GM19238 (cell line): Measurements from ENCODE around the gene KRI1.

Experiments
- DNase-seq: peaks from one replicate; pipeline ENCODE4 v3.0.0; 2011; ENCODE audit warnings: low spot score; ENCODE audit not compliant: insufficient read length

The KRI1 gene

GRCh38 chr19:10565567-10566407 is at the start of gene KRI1:
Gene KRI1, minus strand, starts transcription at chr19:10566010. Its CDS starts 11 bp downstream, at chr19:10565999.
- peak; percentile 94 for DNase-seq

GRCh38 chr19:10612499-10613119 is 46.8 kb upstream of the KRI1 start:
- DNase-seq: no peak

DNA sequence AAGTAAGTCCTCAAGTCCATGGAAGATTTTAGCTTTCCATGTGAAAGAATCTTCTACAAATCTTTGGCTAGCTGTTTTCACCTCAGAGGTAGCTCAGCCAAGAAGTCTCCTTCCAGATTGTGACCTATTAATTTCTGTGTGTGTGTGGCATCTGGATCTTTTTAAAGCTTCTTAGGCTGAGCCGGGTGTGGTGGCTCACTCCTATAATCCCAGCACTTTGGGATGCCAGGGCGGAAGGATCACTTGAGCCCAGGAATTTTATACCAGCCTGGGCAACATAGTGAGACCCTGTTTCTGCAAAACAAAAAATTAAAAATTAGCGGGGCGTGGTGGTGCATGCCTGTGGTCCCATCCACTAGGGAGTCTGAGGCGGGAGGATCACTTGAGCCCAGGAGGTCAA is 46.1 kb upstream of the KRI1 start:
- no peak for DNase-seq

DNA sequence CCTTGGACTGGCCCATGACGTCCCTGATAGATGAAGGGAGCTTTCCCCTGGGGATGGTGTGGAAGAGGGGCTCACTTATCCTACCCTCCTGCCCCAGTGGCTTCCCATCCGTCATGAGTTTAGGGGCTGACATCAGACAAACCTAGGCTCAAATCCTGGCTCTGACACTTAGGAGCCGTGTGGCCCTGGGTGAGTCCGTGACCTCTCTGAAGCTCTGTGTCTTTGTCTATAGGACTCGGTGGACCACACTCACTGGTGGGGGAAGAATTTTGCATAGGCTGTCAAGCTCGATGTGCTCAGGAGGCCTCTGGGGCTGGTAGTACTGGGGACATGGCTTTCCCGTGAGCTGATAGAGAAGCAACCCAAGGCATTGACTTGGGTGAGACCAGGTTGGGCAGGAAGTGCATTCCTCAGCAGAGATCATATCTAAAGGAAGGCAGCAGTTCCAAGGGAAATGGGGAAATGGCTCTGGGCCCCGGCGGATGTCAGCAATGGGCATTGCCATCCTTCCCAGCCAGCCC is 38.7 kb upstream of the KRI1 start:
- DNase-seq: peak; percentile 58

DNA sequence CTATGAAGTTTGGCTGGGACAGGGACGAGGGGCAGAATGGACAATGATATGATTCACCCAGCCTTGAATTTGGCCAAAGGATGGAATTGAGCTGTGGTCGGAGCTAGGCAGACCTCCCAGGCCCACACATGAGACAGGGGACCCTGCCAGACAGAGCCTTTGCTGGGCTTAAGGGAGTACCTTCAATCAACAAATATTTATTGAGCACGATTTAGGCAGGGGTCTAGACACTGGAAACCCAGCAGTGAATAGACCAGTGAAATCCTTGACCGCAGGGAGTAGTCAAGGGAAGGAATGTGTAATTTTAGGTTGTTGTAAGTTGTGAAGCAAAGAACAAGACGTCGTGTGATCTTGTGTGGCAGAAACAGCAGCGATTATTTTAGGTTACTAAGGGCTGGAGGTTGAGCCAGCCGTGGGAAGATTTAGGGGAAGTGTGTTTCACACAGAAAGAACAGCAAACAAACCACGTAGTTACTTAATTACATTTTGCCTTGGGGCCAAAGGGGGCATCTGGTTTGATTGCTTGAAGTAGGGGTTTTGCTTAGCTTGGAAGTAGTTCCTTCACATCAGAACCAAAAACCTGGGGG is 38.2 kb upstream of the KRI1 start:
- DNase-seq: peak; percentile 55

DNA sequence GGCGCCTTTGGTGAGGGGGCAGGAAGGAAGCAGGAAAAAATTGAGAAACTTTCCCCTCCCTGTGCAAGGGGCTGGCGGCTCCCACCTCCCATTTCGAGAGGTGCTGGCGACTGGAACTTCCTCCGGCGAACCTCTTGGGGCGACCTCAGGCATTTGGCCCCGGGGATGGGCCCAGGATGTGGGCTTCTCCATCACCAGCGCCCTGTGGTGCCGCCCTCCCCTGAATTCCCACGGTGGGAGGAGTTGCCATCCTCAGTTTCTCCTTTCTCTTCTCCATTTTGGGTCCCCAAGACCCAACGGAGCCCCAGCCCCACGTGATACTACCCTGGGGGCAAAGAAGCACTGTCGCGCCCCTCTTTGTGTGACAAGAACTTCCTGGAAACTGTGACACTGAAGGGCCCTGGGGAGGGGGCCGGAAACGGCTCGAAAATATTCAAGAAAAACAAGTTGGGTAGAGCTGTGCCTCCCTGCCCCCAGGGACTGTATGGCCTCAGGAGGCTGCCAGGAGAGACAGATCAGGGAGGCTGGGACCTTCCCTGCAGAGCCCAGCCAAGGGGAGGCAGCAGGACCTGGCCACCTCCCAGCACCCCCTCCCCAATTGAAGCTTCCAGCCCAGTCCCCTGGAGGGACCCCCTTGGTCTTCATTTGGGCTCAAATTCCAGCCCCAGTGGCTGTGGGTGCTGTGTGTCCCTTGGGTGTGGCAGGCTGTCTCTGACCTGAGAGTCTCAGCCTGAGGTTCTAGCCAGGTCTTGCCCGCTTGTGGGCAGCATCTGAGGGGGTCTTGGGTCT is 37.5 kb upstream of the KRI1 start:
- peak; percentile 61 for DNase-seq

DNA sequence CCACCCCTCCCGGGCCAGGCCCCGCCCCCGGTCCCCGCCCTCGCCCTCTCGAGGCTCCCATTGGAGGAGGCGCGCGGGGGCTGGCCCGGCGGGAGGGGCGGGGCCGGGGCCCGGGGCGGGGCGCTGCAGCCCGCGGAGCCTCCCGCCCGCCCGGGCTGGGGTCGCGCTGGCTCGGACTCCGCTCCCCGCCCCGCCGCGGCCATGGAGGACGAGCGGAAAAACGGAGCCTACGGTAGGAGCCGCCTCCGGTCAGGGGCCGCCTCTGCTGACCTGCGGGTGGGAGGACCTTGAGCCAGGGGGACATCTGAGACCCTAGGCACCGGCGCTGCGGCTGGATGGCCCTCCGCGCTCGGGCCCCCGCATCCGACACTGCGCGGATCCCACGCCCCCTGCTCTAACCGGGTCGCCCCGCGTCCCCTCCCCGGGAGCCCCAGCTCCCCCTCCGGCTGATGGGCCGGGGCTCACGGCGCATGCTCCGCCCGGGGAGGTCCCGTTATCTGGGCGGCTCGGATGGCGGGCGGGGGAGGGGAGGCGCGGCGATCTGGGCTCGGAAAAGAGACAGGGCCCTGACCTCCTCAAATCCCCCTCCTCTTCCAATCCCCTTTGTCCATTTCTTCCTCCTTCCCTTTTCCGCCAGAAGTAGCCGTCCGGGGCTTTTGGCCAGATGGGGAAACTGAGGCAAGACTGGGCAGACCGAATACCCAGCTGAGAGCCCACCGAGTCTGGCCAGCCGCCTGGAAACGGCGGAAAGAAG is 36.7 kb upstream of the KRI1 start:
- DNase-seq: peak; percentile 90

GRCh38 chr19:10601999-10602329 is 36.2 kb upstream of the KRI1 start:
- DNase-seq: no peak

DNA sequence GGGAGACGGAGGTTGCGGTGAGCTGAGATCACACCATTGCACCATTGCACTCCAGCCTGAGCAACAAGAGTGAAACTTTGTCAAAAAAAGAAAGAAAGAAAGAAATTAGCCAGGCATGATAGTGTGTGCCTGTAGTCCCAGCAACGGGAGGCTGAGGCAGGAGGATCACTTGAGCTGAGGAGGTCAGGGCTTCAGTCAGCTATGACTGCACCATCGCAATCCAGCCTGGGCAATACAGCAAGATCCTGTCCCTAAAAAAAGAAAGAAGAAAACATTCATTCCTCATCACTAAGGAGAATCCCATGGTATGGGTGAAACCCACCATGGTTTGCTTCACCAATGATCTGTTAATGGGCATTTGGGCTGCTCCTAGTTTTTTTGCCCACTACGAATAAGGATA is 34.3 kb upstream of the KRI1 start:
- DNase-seq: no peak

GRCh38 chr19:10593820-10594637 is 28.2 kb upstream of the KRI1 start:
- no peak for DNase-seq

DNA sequence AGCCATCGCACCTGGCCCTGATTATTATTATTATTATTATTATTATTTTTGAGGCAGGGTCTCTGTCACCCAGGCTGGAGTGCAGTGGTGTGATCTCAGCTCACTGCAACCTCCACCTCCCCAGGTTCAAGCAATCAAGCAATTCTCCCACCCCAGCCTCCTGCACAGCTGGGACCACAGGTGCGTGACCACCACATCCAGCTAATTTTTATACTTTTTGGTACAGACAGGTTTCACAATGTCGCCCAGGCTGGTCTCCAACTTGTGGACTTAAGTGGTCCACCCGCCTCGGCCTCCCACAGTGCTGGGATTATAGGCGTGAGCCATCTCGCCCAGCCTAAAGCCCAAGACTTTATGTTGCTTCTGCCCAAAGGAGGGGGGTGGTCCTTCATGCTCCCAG is 27.3 kb upstream of the KRI1 start:
- no peak for DNase-seq

DNA sequence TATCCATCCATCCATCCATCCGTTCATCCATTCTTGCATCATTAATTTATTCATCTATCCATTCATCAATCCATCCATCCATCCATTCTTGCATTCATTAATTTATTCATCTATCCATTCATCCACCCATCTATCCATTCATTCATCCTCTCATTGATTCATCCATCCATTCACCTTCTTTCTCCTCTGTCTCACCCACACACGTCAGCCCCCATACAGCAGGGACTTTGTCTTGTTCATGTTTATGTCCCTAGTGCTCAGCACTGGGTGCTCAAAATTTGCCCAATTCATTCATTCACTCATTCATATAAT is 22.0 kb upstream of the KRI1 start:
- no peak for DNase-seq

- DNase-seq: no peak
Observed at GRCh38 chr19:10587022-10587838, 21.4 kb upstream of the KRI1 start, which contains the start of gene AP1M2. Gene AP1M2, minus strand, starts transcription at chr19:10587312. Its CDS starts 81 bp downstream, at chr19:10587231.

DNA sequence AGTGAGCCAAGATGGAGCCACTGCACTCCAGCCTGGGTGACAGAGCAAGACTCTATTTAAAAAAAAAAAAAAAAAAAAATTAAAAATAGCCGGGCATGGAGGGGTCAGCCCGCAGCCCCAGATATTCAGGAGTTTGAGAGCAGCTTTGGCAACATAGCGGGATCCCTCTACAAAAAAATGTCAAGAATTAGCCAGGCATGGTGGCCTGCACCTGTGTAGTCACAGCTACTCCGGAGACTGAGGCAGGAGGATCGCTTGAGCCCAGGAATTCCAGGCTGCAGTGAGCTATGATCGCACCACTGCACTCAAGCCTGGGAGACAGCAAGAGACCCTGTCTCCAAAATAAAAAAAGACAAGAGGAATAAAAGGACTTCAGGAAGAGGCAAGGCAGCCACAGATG is 20.6 kb upstream of the KRI1 start:
- no peak for DNase-seq

- DNase-seq: no peak
Observed at GRCh38 chr19:10583036-10583776, 17.4 kb upstream of the KRI1 start.

GRCh38 chr19:10582091-10582490 is 16.3 kb upstream of the KRI1 start:
- DNase-seq: no peak

GRCh38 chr19:10580979-10581631 is 15.3 kb upstream of the KRI1 start:
- DNase-seq: peak; percentile 69

GRCh38 chr19:10577951-10578350 is 12.1 kb upstream of the KRI1 start:
- no peak for DNase-seq
